HEK293T (cell line): ENCODE results near the gene VTI1A.

ENCODE experiments used
- ARNT ChIP-seq: fragments of 450-650 bp; IDR thresholded peaks from 2 replicates; pipeline ENCODE4 v1.6.1; 2017; ENCODE audit warnings: mild to moderate bottlenecking
- CTBP1 ChIP-seq: fragments of 450-650 bp; IDR thresholded peaks from 2 replicates; pipeline ENCODE4 v1.6.1; 2016; ENCODE audit warnings: borderline replicate concordance
- FOXA1 ChIP-seq: fragments of 450-650 bp; IDR thresholded peaks from 2 replicates; pipeline ENCODE4 v1.6.1; 2016; ENCODE audit warnings: mild to moderate bottlenecking
- FOXK2 ChIP-seq: fragments of 450-650 bp; IDR thresholded peaks from 2 replicates; pipeline ENCODE4 v1.6.1; 2016; ENCODE audit warnings: mild to moderate bottlenecking
- FOXM1 ChIP-seq: fragments of 450-650 bp; IDR thresholded peaks from 2 replicates; pipeline ENCODE4 v1.6.1; 2017; ENCODE audit warnings: mild to moderate bottlenecking, borderline replicate concordance
- HDGF ChIP-seq: fragments of 450-650 bp; IDR thresholded peaks from 2 replicates; pipeline ENCODE4 v1.6.1; 2017; ENCODE audit warnings: antibody characterized with exemption, borderline replicate concordance
- LEF1 ChIP-seq: fragments of 450-650 bp; IDR thresholded peaks from 2 replicates; pipeline ENCODE4 v1.6.1; 2017; ENCODE audit warnings: mild to moderate bottlenecking, borderline replicate concordance
- SP1 ChIP-seq: fragments of 450-650 bp; IDR thresholded peaks from 2 replicates; pipeline ENCODE4 v1.6.1; 2017
- ZNF384 ChIP-seq: fragments of 450-650 bp; IDR thresholded peaks from 2 replicates; pipeline ENCODE4 v1.6.1; 2016
- TF ChIP-seq, protein P1 (sequence below): fragments of 450-650 bp; IDR thresholded peaks from 2 replicates; pipeline ENCODE4 v1.6.1; 2016

DNA sequence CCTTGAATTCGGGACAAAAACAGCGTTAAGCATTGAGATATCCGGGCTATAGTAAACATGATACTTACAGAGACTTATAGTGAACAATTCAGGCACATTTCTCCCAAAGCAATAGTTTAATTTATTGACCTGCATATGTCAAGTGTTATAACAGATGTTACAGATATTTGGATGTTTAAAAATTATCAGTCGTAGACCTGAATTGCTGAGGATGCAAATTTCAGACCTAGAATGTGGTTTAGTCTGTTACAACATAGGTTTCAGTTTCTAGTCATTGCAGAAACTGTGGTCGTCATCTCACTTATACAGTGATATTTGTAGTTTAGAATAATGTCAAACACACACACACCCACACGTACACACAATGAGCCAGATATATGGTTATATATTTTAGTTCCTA is 85.2 kb downstream of the VTI1A start:
- TF ChIP-seq, protein P1, sequence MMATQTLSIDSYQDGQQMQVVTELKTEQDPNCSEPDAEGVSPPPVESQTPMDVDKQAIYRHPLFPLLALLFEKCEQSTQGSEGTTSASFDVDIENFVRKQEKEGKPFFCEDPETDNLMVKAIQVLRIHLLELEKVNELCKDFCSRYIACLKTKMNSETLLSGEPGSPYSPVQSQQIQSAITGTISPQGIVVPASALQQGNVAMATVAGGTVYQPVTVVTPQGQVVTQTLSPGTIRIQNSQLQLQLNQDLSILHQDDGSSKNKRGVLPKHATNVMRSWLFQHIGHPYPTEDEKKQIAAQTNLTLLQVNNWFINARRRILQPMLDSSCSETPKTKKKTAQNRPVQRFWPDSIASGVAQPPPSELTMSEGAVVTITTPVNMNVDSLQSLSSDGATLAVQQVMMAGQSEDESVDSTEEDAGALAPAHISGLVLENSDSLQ = no peak
- TF ChIP-seq FOXM1 (no peak), FOXK2 (no peak), SP1 (no peak), ARNT (no peak), FOXA1 (no peak), ZNF384 (no peak), LEF1 (no peak), HDGF (no peak), CTBP1 (no peak)
